GM13976 (cell line): ENCODE data around the gene LMO3.
A peak's percentile ranks its signal among the peaks of the same experiment; 100 is the strongest.

Source experiments
- DNase-seq: peaks from one replicate; pipeline ENCODE4 v3.0.0; 2012; ENCODE audit warnings: low spot score
- in situ Hi-C: fragments of 300-500 bp; cut with MboI; formaldehyde crosslinking; loops from one replicate; pipeline ENCODE4 v1.12.0; 2022; ENCODE audit warnings: low sequenced_read_pairs, mixed read lengths, inconsistent platforms; ENCODE audit not compliant: unreplicated experiment
- TF ChIP-seq, protein P1 (sequence below): IDR thresholded peaks from 2 replicates; pipeline ENCODE4 v1.5.1; 2012; ENCODE audit warnings: borderline replicate concordance, mild to moderate bottlenecking; ENCODE audit not compliant: insufficient read depth; ENCODE audit errors: extremely low read depth, missing control alignments, control extremely low read depth

Gene LMO3

DNA sequence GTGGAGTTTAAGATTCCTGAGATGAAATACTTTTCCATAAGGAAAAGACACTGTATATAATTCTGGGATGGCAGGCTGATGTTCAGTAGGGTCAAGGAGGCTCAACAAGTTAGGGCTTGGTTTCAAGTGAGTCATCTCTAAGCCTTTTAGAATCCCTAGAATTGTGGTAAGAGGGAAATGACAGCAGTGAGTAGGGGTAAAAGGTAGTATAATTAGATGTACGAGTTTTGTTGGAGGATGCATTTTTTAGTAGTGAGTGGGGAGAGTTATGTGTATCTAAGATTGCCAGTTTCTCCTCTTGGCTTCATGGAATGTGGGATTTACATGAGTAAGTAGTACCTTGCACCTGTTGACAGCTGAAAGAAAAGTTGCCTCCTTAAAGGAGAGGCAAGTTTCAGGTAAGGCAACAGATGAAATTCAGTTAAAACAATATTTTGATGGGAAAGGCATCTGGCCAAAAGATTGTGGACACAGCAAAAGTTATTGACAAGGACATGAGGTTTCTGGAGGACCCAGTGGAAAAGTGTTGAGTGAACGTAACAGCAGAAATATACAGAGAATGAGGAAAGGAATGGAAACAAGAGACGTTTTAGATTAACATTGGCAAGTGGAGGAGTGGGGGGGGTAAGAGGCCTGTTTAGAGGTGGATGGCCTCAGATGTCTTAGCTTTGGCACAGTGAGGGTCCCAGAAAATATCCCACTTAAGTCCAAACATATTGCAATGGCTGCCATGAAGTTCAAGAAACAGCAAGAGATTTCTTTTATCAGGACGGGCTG lies 21.8 kb downstream of the LMO3 start:
- DNase-seq, result no peak
- in situ Hi-C loops, result no loop called here
- TF ChIP-seq, protein P1, sequence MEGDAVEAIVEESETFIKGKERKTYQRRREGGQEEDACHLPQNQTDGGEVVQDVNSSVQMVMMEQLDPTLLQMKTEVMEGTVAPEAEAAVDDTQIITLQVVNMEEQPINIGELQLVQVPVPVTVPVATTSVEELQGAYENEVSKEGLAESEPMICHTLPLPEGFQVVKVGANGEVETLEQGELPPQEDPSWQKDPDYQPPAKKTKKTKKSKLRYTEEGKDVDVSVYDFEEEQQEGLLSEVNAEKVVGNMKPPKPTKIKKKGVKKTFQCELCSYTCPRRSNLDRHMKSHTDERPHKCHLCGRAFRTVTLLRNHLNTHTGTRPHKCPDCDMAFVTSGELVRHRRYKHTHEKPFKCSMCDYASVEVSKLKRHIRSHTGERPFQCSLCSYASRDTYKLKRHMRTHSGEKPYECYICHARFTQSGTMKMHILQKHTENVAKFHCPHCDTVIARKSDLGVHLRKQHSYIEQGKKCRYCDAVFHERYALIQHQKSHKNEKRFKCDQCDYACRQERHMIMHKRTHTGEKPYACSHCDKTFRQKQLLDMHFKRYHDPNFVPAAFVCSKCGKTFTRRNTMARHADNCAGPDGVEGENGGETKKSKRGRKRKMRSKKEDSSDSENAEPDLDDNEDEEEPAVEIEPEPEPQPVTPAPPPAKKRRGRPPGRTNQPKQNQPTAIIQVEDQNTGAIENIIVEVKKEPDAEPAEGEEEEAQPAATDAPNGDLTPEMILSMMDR, result no peak

DNA sequence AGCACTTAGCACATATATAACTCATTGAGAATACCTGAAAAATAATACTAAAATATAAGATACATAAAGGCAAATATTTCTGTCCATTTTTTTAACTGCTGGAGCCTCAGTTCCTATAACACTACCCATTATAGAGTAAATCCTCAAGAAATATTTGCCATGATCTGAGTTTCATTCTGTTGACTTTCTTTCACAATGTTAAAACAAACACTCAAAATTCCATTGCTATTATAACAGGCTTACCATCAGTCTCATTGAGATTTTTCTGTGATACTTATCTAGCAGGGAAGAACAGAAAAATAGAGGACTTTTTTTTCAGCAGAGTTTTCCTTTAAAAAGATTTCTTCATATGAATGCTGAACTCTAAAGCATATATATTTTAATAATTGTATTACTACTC lies 24.5 kb downstream of the LMO3 start:
- in situ Hi-C loops, result no loop called here
- TF ChIP-seq, protein P1, result no peak
- DNase-seq, result no peak

DNA sequence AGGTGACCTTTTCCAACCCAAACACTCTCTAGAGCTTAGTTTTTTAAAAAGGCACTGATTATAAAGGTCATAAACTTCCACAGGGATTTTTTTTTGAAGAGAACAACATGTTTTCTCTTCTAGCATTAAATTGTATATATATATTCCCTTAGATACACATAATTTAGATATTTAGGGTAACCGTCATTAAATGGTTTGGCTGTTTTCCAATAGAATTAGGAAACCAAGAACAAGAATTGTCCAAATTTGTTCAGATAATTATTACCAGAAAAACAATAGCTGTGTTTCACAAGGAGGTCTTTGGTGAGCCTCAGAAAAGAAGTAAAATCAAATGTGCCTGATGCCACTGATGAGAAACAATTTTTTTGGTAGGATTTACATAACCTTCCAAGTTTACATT lies 26.9 kb downstream of the LMO3 start:
- TF ChIP-seq, protein P1, result no peak
- in situ Hi-C loops, result no loop called here
- no peak for DNase-seq

DNA sequence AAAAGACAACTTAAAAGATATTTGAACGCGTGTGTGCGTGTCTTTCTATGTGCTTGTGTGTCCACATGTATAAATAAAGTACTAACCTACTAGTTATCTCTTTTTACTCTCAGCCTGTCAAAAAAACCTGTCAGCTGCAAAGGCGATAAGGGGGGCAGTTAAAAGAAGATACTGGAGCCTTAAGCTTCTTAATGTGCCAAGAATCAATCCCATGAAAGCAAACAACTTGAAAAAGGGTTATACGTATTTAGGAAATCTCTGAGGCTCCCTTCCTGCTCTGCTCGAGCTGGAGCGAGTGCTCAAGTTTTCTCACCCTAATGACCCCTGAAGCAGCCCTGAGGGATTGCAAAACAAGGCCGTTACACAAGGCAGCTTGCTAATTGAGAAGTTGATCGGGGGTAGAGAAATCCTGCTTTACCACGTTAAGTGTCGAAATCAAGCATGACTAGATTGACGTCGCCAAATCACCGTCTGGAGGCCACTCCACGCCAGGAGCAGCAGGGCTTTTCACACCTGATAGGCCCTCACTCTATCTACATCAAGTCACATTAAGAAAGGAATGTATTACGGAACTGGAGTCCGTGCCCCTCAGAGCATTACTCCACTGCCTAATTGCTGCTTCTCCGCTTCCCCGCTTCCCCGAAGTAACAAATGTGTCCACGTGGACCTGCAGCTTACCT lies 32.4 kb downstream of the LMO3 start:
- no peak for DNase-seq
- in situ Hi-C loops, result no loop called here
- TF ChIP-seq, protein P1, result no peak

DNA sequence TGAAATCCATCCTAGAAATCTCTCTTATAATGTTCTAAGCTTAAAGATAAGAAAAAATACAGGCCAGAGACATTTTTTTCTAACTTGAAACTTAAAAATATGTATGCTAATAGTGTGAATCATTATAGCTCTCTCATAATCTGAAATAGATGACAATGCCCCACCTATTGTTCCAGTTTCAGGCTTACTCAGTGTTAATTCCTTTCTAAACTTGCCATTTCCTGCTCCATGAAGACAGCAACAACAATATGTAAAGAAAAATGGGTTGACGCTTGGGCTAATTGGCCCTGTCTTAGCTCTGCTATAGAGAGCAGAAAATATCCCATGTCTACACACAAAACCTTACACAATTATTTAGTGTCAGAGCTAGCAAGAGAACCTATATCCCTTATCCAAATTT lies 37.1 kb downstream of the LMO3 start:
- peak; percentile 13 for DNase-seq
- in situ Hi-C loops, result no loop called here
- TF ChIP-seq, protein P1, result no peak

DNA sequence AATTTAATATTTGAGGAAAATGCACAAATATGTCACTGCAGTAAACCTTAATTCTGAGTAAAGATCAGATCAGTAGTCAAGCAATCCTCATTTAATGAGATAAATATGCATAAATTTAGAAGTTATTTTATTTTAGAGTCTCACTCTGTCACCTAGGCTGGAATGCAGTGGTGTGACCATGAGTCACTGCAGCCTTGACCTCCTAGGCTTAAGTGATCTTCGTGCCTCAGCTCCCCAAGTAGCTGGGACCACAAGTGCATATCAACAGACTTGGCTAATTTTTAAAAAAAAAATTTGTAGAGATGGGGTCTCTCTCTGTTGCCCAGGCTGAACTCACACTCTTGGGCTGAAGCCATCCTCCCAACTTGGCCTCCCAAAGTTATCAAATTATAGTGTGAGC lies 41.3 kb downstream of the LMO3 start:
- no peak for DNase-seq
- TF ChIP-seq, protein P1, result no peak
- in situ Hi-C loops, result no loop called here

DNA sequence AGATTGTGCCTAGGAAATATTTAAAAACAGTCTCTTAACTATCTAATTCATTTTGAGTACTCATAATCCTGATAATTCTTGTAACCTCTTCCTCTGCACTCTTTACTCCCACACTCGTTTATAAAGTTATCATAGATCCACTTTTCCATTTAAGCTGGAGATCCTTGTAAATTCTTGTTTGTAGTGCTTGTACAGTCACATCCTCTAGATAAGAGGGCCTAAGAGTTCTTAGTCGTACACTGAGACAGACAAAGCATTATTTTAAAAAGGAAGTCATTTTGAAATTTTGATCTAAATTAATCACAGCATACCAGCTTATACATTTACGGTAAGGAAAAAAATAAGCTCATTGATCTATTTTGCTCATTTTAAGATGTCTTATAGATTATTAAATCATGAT lies 42.5 kb downstream of the LMO3 start:
- in situ Hi-C loops, result no loop called here
- no peak for DNase-seq
- TF ChIP-seq, protein P1, result no peak
